ENCODE data around the gene FAM83G.
A peak's percentile ranks its signal among the peaks of the same experiment; 100 is the strongest.

Gene FAM83G

DNA sequence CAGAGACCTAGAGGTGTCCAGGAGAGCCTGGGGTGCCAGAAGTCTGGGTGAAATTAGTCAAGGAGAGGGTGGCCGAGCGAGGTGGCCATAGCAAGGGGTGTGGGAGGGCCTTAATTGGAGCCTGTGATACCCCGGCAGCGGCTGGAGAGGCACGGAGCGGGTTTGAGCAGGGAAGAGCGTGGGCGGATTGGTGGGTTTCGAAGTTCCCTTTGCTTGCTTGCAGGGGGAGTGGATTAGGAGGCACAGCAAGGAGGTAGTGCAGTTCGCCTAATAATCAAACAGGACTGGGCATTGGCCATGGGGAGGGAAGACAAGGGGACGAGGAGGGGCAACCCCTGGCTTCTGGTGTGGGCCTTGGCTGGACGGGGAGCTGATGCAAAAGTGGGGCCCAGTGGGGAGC lies 5.4 kb upstream of the FAM83G start:
- DNase-seq (ENCODE audit: low spot score), result no peak

GRCh38 chr17:19006698-19007097 lies 2.1 kb upstream of the FAM83G start:
- no peak for DNase-seq (ENCODE audit: low spot score)

DNA sequence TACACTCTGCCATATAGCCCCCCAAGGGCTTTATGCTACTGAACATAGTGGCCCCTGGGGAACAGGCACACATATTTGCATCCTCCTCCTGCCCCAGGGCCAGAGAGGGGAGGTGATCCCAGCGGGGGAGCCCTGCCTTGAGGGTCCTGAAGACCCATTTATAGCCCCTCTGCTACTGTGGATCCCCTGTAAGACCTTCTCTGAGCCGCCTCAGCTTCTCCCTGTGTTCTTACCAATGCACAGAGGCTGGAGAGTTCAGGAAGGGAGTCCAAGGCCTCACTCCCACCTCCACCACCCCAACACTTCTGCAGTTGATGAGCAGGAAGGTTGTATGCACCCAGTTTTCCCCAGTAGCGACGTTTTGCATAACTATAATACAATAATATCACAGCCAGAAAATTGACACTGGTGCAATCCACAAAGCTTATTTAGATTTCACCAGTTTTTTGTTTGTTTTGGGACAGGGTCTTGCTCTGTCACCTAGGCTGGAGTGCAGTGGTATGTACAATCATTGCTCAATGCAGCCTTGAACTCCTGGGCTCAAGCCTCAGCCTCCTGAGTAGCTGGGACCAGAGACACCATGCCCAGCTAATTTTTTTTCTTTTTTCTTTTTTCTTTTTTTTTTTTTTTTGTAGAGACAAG lies 1.3 kb upstream of the FAM83G start:
- DNase-seq (ENCODE audit: low spot score), result no peak

DNA sequence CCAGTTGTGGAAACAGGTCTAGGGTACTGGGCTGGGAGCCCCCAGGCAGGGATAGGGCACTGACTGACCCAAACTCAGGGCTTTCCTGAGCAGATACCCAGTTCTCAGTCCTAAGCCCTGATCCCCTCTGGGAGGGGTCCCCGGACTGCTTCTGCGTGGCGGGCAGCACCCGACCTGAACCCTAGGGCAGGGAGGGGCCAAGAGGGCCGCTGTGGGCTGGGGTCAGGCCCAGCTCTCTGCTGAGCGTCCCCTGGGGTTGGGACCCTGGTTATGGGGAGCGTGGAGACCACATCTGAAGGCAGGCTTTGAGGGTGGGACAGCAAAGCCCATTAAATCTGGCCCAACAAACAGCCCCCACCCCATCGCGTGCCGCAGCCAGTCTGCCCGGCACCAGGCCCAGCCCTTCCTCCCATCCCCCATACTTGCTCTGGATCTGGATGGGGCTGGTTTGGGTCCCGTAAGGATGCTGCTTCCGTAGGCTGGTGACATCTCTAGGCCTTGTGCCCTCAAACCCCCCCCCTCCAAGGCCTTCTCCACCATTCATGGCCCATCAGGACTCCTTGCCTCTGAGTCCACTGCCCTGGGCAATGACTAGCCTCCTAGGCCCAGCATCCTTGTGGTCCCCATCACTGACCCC lies 691 bp upstream of the FAM83G start:
- no peak for DNase-seq (ENCODE audit: low spot score)

DNA sequence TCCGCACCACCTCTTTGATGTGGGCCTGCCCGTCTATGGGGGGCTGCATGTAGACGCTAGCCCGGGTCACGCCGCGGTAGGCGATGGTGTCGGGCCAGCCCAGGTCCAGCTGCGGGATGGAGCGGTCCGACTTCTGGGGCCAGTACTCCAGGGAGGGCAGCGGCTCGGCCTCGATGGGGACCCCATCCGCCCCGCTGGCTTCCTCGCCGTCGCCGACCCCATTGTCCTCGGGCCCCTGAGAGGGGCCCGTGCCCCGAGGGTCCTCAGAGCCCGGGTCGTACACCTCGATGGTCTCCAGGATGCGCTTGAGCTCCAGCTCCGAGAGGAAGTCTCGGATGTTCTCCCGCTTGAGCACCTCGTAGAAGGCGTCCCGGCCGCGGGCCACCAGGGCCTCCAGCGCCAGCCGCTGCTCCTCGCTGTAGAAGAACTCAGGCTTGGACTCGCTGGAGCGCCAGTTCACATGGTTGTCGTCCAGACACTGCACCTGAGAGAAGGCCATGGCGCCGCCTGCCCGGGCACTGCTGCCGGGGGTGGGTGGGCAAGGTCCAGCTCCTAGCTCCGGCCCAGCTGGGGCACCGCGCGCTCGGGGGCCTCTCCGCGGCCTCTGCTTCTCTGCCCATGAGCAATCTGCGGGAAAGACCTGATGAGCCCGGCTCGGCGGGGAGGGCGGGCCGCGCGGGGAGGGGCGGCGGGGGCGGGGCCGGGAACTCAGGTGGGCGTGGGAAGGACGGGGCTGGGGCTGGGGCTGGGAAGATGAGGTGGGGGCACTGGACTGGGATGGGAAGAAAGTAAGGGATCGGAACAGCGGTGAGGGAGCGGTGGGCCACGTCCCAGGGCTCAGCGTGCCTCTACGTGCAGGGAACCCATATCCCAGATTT lies 782 bp downstream of the FAM83G start:
- peak; percentile 41 for DNase-seq (ENCODE audit: low spot score)

GRCh38 chr17:19002805-19003542 lies 1.6 kb downstream of the FAM83G start:
- no peak for DNase-seq (ENCODE audit: low spot score)

DNA sequence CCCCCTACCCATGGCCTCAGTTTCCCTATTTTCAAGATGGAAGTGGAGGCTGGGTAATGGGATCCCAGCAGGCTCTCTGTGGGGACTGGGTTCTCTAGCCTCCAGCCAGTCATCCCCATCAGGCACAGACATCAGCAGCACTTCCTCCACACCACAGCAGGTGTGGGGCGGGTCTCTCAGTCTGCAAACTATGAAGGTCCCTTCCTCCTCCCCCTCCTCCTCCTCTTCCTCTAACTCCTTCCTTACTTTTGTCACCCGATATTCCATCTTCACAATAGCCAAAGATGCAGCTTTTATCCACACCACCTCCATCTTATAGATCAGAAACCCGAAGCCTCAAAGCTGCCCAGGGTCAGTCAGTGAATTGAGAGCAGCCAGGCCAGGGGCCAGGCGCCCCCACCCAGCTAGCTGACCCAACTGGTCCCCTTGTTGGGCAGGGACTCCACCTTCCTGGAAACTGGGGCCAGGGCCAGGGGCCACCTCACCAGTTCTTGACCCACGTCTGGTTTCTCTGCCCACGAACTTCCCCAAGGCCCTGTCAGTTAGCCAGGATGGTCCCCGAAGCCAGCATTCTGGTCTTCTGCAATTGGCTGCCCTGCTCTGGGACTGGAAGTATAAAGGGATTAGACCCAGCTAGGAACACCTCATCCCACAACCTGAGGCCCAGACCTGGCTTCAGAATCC lies 2.5 kb downstream of the FAM83G start:
- no peak for DNase-seq (ENCODE audit: low spot score)

GRCh38 chr17:19000531-19001325 lies 3.8 kb downstream of the FAM83G start:
- no peak for DNase-seq (ENCODE audit: low spot score)

GRCh38 chr17:18999911-19000310 lies 4.7 kb downstream of the FAM83G start:
- no peak for DNase-seq (ENCODE audit: low spot score)

DNA sequence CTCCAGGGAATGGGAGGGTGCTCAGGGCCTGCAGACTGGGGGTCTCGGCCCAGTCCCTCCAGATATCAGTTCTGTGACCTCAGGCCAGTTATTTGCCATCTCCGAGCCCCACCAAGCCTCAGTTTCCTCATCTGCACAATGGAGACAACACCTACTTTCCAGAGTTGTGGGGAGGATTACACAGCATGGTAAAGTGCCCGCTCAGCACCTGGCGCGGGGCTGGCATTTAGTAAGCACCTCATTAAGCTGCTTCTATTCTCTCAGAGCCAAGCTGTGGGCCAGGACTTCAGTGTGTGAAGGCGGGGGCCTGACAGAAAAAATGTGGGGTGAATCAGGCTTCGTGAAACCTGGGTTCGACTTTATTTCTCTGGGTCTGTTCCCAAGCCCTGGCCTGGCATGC lies 5.2 kb downstream of the FAM83G start:
- DNase-seq (ENCODE audit: low spot score), result no peak

DNA sequence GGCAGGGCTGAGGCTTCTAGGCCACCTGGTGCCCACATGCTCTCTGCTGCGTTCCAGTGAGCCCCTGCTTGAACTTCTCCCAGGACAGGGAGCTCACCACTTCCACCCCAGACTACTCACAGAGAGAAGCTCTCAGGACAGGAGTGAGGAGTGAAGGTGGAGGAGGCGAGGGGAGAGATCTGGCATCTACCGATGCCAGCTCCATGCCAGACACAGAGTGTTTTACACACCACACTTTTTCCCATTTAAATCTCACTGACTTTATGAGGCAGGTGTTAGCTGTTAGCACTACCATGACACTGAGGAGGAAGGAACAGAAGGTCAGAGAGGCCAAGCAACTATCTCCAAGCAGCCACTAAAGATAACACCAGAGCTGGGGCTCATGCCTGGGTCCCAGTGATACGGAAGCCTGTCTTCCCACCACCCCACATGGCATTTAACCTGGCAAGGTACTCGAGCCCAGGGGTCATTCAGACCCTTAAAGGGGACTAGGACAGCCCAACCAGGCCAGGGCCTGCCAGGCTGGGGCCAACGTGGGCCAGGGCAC lies 6.8 kb downstream of the FAM83G start:
- DNase-seq (ENCODE audit: low spot score), result no peak

DNA sequence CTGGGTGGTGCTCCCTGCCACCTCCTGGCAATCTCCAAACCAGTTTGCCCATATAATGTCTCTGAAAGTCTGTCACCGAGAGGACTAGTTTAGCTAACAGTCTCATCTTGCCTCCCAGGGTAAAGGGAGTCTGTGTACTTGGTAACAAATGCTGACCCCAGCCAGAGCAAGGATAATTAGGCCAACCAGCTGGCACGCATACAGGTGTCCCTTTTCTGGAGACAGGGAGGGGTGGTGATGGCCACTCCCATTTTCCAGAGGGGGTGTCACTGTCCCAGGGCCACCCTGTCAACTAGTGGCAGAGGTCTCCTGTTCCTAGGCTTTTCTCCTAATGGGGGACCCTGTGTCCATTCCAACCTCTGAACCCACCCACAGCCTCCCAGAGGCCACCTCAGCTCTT lies 8.1 kb downstream of the FAM83G start:
- DNase-seq (ENCODE audit: low spot score), result no peak

GRCh38 chr17:18995220-18995619 lies 9.3 kb downstream of the FAM83G start:
- DNase-seq (ENCODE audit: low spot score), result no peak

- no peak for DNase-seq (ENCODE audit: low spot score)
Observed at GRCh38 chr17:18994631-18995030, 9.9 kb downstream of the FAM83G start.

GRCh38 chr17:18993905-18994526 lies 10.5 kb downstream of the FAM83G start:
- no peak for DNase-seq (ENCODE audit: low spot score)

- no peak for DNase-seq (ENCODE audit: low spot score)
Observed at GRCh38 chr17:18992454-18993130, 12.0 kb downstream of the FAM83G start.

DNA sequence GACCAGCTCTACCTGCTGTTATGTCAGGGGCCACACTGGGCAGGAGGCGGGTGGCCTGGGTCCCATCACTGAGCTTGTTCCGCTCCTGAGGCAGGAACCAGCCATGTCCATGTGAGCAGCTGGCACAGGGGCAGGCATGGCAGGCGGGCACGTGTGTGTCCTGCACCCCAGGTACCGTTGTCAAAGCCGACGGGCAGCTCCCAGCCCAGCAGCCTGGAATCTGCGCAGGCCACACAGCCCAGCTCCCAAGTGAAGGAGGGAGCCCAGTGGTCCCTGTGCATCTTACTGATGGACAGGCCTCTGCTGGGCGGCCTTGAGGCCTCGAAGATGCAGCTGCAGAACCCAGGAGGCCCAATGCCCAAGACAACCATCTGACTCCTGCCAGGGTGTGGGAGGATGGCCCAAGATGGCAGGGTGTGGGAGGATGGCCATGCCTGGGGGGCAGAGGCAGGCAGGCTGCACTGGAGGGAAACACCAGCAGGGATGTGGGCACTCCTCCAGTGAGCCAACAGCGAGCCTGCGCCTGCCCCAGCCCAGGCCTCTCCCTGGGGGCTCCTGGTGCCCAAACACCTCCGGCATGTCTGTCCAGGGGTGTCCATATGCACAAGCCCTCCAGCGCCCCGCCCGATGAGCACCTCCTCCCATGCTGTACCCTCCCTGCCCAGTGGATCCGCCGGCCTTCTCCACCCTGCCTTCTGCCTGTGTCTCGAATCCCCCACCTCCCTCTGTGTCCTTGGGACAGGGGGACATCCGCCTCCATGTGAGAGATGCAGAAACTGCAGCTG lies 12.8 kb downstream of the FAM83G start:
- no peak for DNase-seq (ENCODE audit: low spot score)

GRCh38 chr17:18990331-18990730 lies 14.2 kb downstream of the FAM83G start:
- DNase-seq (ENCODE audit: low spot score), result peak; percentile 82
